Measurements from ENCODE around the gene HNMT. TPM values are rescaled to one million over a fixed set of nuclear protein-coding genes. Genes with fewer than 3 reads are reported as not detected.

Gene HNMT
- total and polyA plus RNA-seq, 2 of the 13 experiments (the other 11 are each of a cell fraction or from before 2014, with no cell fraction given) = 279 to 309 TPM

- TF ChIP-seq, protein P1, sequence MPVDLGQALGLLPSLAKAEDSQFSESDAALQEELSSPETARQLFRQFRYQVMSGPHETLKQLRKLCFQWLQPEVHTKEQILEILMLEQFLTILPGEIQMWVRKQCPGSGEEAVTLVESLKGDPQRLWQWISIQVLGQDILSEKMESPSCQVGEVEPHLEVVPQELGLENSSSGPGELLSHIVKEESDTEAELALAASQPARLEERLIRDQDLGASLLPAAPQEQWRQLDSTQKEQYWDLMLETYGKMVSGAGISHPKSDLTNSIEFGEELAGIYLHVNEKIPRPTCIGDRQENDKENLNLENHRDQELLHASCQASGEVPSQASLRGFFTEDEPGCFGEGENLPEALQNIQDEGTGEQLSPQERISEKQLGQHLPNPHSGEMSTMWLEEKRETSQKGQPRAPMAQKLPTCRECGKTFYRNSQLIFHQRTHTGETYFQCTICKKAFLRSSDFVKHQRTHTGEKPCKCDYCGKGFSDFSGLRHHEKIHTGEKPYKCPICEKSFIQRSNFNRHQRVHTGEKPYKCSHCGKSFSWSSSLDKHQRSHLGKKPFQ (CRISPR knock-in tag; IDR thresholded peaks at IDR 0.05; ENCODE audit: insufficient replicate concordance) = peak; percentile 13
- no peak for TF ChIP-seq EEA1 (CRISPR knock-in tag; IDR thresholded peaks at IDR 0.05; ENCODE audit: borderline replicate concordance)
- TF ChIP-seq ZNF792 (CRISPR knock-in tag; IDR thresholded peaks at IDR 0.05) = peak; percentile 27; the same call in 1 of the 2 replicates
- TF ChIP-seq KDM5A (IDR thresholded peaks at IDR 0.05; ENCODE audit: borderline replicate concordance, low read length) = no peak
- TF ChIP-seq ZNF33A (CRISPR knock-in tag; IDR thresholded peaks at IDR 0.05; ENCODE audit: borderline replicate concordance) = no peak
- no peak for TF ChIP-seq ZZZ3 (CRISPR knock-in tag; IDR thresholded peaks at IDR 0.05; ENCODE audit: borderline replicate concordance)
- 0 out of 2 replicates have a peak, but pooled peaks have one; percentile 29 for TF ChIP-seq POLR2G (IDR thresholded peaks at IDR 0.05; ENCODE audit: low read depth, low read length)
- no peak for TF ChIP-seq ZBTB44 (CRISPR knock-in tag; IDR thresholded peaks at IDR 0.05)
- no peak for TF ChIP-seq PRMT3 (CRISPR knock-in tag; IDR thresholded peaks at IDR 0.05; ENCODE audit: borderline replicate concordance, low read depth)
- TF ChIP-seq, protein P2, sequence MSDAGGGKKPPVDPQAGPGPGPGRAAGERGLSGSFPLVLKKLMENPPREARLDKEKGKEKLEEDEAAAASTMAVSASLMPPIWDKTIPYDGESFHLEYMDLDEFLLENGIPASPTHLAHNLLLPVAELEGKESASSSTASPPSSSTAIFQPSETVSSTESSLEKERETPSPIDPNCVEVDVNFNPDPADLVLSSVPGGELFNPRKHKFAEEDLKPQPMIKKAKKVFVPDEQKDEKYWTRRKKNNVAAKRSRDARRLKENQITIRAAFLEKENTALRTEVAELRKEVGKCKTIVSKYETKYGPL (CRISPR knock-in tag; IDR thresholded peaks at IDR 0.05) = no peak
- 0 out of 2 replicates have a peak, but pooled peaks have one; percentile 0 for TF ChIP-seq ZFP37 (CRISPR knock-in tag; IDR thresholded peaks at IDR 0.05; ENCODE audit: borderline replicate concordance)
- peak; percentile 36; the same call in 1 of the 2 replicates for TF ChIP-seq DMTF1 (CRISPR knock-in tag; IDR thresholded peaks at IDR 0.05)
- no peak for TF ChIP-seq HDAC6 (IDR thresholded peaks at IDR 0.05; ENCODE audit: low read depth, low read length)
- no peak for TF ChIP-seq DR1 (CRISPR knock-in tag; IDR thresholded peaks at IDR 0.05)
- peak; percentile 55; the same call in 1 of the 2 replicates for TF ChIP-seq ZNF44 (CRISPR knock-in tag; IDR thresholded peaks at IDR 0.05)
- peak; percentile 82; the same call in 1 of the 2 replicates for TF ChIP-seq CHD4 (IDR thresholded peaks at IDR 0.05; ENCODE audit: borderline replicate concordance, low read length)
- TF ChIP-seq KDM2A (CRISPR knock-in tag; IDR thresholded peaks at IDR 0.05; ENCODE audit: borderline replicate concordance, low read depth) = no peak
- no peak for TF ChIP-seq MAZ (IDR thresholded peaks at IDR 0.05; ENCODE audit: borderline replicate concordance, low read depth, low read length)
- TF ChIP-seq MAZ (CRISPR knock-in tag; IDR thresholded peaks at IDR 0.05; ENCODE audit: low read depth) = peak; percentile 5; the same call in 1 of the 2 replicates
- TF ChIP-seq ARID2 (CRISPR knock-in tag; IDR thresholded peaks at IDR 0.05; ENCODE audit: borderline replicate concordance) = no peak
- TF ChIP-seq ZNF101 (CRISPR knock-in tag; IDR thresholded peaks at IDR 0.05; ENCODE audit: borderline replicate concordance, low read depth) = 0 out of 2 replicates have a peak, but pooled peaks have one; percentile 6
Measured at GRCh38 chr2:137963535-137964065, 673 bp upstream of the HNMT start (continued).

Data from HepG2 (cell line).